H9 (cell line): ENCODE results near the gene GABRG2. TPM values are rescaled to one million over a fixed set of nuclear protein-coding genes. Genes with fewer than 3 reads are reported as not detected.

Source experiments
- DNase-seq: peaks from one replicate; pipeline ENCODE4 v3.0.0-alpha.2; 2017
- H2AFZ ChIP-seq: one replicate; pipeline ENCODE4 v1.6.1; 2013; ENCODE audit warnings: mild to moderate bottlenecking, low read length, control low read depth, moderate library complexity
- H2AK5ac ChIP-seq: 2 replicates; pipeline ENCODE4 v1.6.1; 2013; ENCODE audit warnings: low read length, control low read depth, mixed read lengths; ENCODE audit not compliant: insufficient read length
- H2BK120ac ChIP-seq: one replicate; pipeline ENCODE4 v1.6.1; 2013; ENCODE audit warnings: low read depth, mild to moderate bottlenecking, low read length, control low read depth, inconsistent platforms; ENCODE audit not compliant: poor library complexity, severe bottlenecking
- H2BK12ac ChIP-seq: 2 replicates; pipeline ENCODE4 v1.6.1; 2013; ENCODE audit warnings: low read length, control low read depth, mixed read lengths, low read depth; ENCODE audit not compliant: insufficient read length
- H2BK15ac ChIP-seq: 2 replicates; pipeline ENCODE4 v1.6.1; 2013; ENCODE audit warnings: low read depth, low read length, control low read depth
- H2BK20ac ChIP-seq: one replicate; pipeline ENCODE4 v1.6.1; 2013; ENCODE audit warnings: low read depth, mild to moderate bottlenecking, low read length, control low read depth, inconsistent platforms; ENCODE audit not compliant: poor library complexity, severe bottlenecking
- H2BK5ac ChIP-seq: 2 replicates; pipeline ENCODE4 v1.6.1; 2013; ENCODE audit warnings: low read length, control low read depth, mixed read lengths; ENCODE audit not compliant: insufficient read length
- H3K14ac ChIP-seq: 2 replicates; pipeline ENCODE4 v1.6.1; 2013; ENCODE audit warnings: low read length, control low read depth; ENCODE audit not compliant: insufficient read depth
- H3K18ac ChIP-seq: 2 replicates; pipeline ENCODE4 v1.6.1; 2013; ENCODE audit warnings: low read depth, mild to moderate bottlenecking, mixed read lengths, low read length, control low read depth; ENCODE audit not compliant: insufficient read length
- H3K23ac ChIP-seq: 2 replicates; pipeline ENCODE4 v1.6.1; 2013; ENCODE audit warnings: low read length, control low read depth, mixed read lengths, low read depth; ENCODE audit not compliant: insufficient read length
- H3K23me2 ChIP-seq: 2 replicates; pipeline ENCODE4 v1.6.1; 2013; ENCODE audit warnings: low read depth, mild to moderate bottlenecking, mixed read lengths, low read length, control low read depth; ENCODE audit not compliant: insufficient read length, poor library complexity, severe bottlenecking
- H3K27ac ChIP-seq: 2 replicates; pipeline ENCODE4 v1.5.1; 2013; ENCODE audit warnings: low read length, control low read depth, mixed read lengths, low read depth; ENCODE audit not compliant: insufficient read length
- H3K27me3 ChIP-seq: 2 replicates; pipeline ENCODE4 v1.6.1; 2013; ENCODE audit warnings: low read length, control low read depth, inconsistent platforms; ENCODE audit not compliant: insufficient read depth
- H3K4ac ChIP-seq: 2 replicates; pipeline ENCODE4 v1.6.1; 2013; ENCODE audit warnings: low read depth, mild to moderate bottlenecking, control low read depth, inconsistent platforms, low read length, moderate library complexity
- H3K4me1 ChIP-seq: 2 replicates; pipeline ENCODE4 v1.6.1; 2013; ENCODE audit warnings: low read length, control low read depth, inconsistent platforms; ENCODE audit not compliant: insufficient read depth
- H3K4me2 ChIP-seq: 2 replicates; pipeline ENCODE4 v1.6.1; 2013; ENCODE audit warnings: low read length, control low read depth, mixed read lengths; ENCODE audit not compliant: insufficient read length, insufficient read depth
- H3K56ac ChIP-seq: 2 replicates; pipeline ENCODE4 v1.6.1; 2013; ENCODE audit warnings: low read depth, mild to moderate bottlenecking, mixed read lengths, low read length, control low read depth; ENCODE audit not compliant: insufficient read length
- H3K79me1 ChIP-seq: 2 replicates; pipeline ENCODE4 v1.6.1; 2013; ENCODE audit warnings: low read depth, mild to moderate bottlenecking, moderate library complexity, low read length, control low read depth, inconsistent platforms; ENCODE audit not compliant: insufficient read depth, poor library complexity, severe bottlenecking
- H3K79me2 ChIP-seq: 2 replicates; pipeline ENCODE4 v1.6.1; 2013; ENCODE audit warnings: low read length, control low read depth, inconsistent platforms; ENCODE audit not compliant: insufficient read depth
- H3K9ac ChIP-seq: 2 replicates; pipeline ENCODE4 v1.6.1; 2013; ENCODE audit warnings: low read length, control low read depth, mixed read lengths; ENCODE audit not compliant: insufficient read length; ENCODE audit errors: extremely low read depth
- H3K9me3 ChIP-seq: one replicate; pipeline ENCODE4 v1.6.1; 2013; ENCODE audit warnings: low read depth, low read length, inconsistent platforms; ENCODE audit not compliant: control insufficient read depth
- H3T11ph ChIP-seq: one replicate; pipeline ENCODE4 v1.6.1; 2013; ENCODE audit warnings: mild to moderate bottlenecking, low read length, control low read depth, inconsistent platforms
- H4K20me1 ChIP-seq: one replicate; pipeline ENCODE4 v1.6.1; 2013; ENCODE audit not compliant: control insufficient read depth, insufficient read length, insufficient read depth
- H4K5ac ChIP-seq: 2 replicates; pipeline ENCODE4 v1.6.1; 2013; ENCODE audit warnings: low read depth, mild to moderate bottlenecking, mixed read lengths, low read length, control low read depth; ENCODE audit not compliant: insufficient read length
- H4K8ac ChIP-seq: replicated peaks from 2 replicates; pipeline ENCODE4 v1.6.1; 2013; ENCODE audit warnings: low read length, control low read depth, mixed read lengths, low read depth; ENCODE audit not compliant: insufficient read length
- H4K91ac ChIP-seq: 2 replicates; pipeline ENCODE4 v1.6.1; 2013; ENCODE audit warnings: low read depth, mild to moderate bottlenecking, moderate library complexity, mixed read lengths, low read length, control low read depth; ENCODE audit not compliant: insufficient read length
- H3K27ac Mint-ChIP-seq, 3 experiments: 2 replicates in 2 of 3; 3 replicates in 1 of 3; pipeline ENCODE4 v1.8.0; 2020 to 2021; ENCODE audit warnings: mixed read lengths in 3 of 3, mild to moderate bottlenecking in 1 of 3, moderate library complexity in 1 of 3
- H3K27me3 Mint-ChIP-seq: 2 replicates; pipeline ENCODE4 v1.8.0; 2021; ENCODE audit warnings: low read depth, mild to moderate bottlenecking, moderate library complexity, mixed read lengths
- H3K36me3 Mint-ChIP-seq, 3 experiments: 2 replicates in 2 of 3; 3 replicates in 1 of 3; pipeline ENCODE4 v1.8.0; 2020 to 2021; ENCODE audit warnings: low read depth in 3 of 3, mixed read lengths in 3 of 3; ENCODE audit not compliant: insufficient read depth in 1 of 3
- H3K4me1 Mint-ChIP-seq, 2 experiments: 2 replicates each; pipeline ENCODE4 v1.8.0; 2020; ENCODE audit warnings: mixed read lengths in 2 of 2
- H3K4me3 Mint-ChIP-seq, 2 experiments: 2 replicates in 1 of 2; 3 replicates in 1 of 2; pipeline ENCODE4 v1.8.0; 2020 to 2021; ENCODE audit warnings: mild to moderate bottlenecking in 2 of 2, mixed read lengths in 2 of 2, moderate library complexity in 1 of 2
- H3K9me3 Mint-ChIP-seq, 2 experiments: 2 replicates in 1 of 2; 3 replicates in 1 of 2; pipeline ENCODE4 v1.8.0; 2020; ENCODE audit warnings: mild to moderate bottlenecking in 2 of 2, mixed read lengths in 2 of 2, moderate library complexity in 1 of 2
- WGBS: extraction: QIAGEN DNeasy Blood & Tissue Kit; methylation state at CpG from one replicate; pipeline ENCODE4 v1.1.7; 2013; ENCODE audit warnings: missing lambda C conversion rate, low lambda C conversion rate, mixed read lengths; ENCODE audit not compliant: insufficient read length; ENCODE audit errors: extremely low coverage; 5-methylcytosine and 5-hydroxymethylcytosine counted together
- total RNA-seq: library from RNA; stranded (reverse); gene quantifications from 2 replicates; pipeline ENCODE4 v1.2.1, GENCODE V29; 2021
- TF ChIP-seq, protein P1 (sequence below): fragments of 200-600 bp; sonication (generic); conservative IDR thresholded peaks from 3 replicates; pipeline ENCODE4 v1.8.0; 2021; ENCODE audit warnings: antibody characterized with exemption, mild to moderate bottlenecking

Gene GABRG2
- total RNA-seq, 1 experiment from 2014 or later = 0.98 TPM

GRCh38 chr5:162047279-162047678 lies 20.3 kb upstream of the GABRG2 start:
- peak overlapping the region in 1 of 3 experiments; percentile 41; a peak in 1 of 7 replicates for H3K27ac Mint-ChIP-seq

More at GRCh38 chr5:162047279-162047678, 20.3 kb upstream of the GABRG2 start:
- H4K5ac ChIP-seq = no peak overlapping the region
- Mint-ChIP-seq H3K27me3 (no peaks in the 10 kb centered on the region), H3K36me3 (no peaks in the 10 kb centered on the region), H3K4me3 (no peak overlapping the region), H3K4me1 (peaks cover 7 to 10% of the 10 kb centered on the region in 2 experiments), H3K9me3 (no peaks in the 10 kb centered on the region)
- no peak overlapping the region for H3K56ac ChIP-seq
- H4K8ac ChIP-seq = no peak overlapping the region
- H2BK12ac ChIP-seq = no peak overlapping the region
- H3K79me2 ChIP-seq = no peaks in the 10 kb centered on the region
- H2BK5ac ChIP-seq = no peak overlapping the region
- no peaks in the 10 kb centered on the region for H3K23me2 ChIP-seq
- peak overlapping the region; percentile 40 for H2AFZ ChIP-seq
- no peak overlapping the region for H3K4me2 ChIP-seq
- no peak overlapping the region for H2AK5ac ChIP-seq
- H3K9ac ChIP-seq = no peak overlapping the region
- no peak overlapping the region for H3T11ph ChIP-seq
- no peak overlapping the region for H2BK20ac ChIP-seq
- H3K18ac ChIP-seq = no peak overlapping the region
- H3K23ac ChIP-seq = no peak overlapping the region
- no peak overlapping the region for H3K27ac ChIP-seq
- no peak overlapping the region for H4K91ac ChIP-seq
- H3K9me3 ChIP-seq = no peaks in the 10 kb centered on the region
- H3K4ac ChIP-seq = no peak overlapping the region
- no CpG with 5 or more reads among the region's 1 CpG for WGBS
- H3K79me1 ChIP-seq = no peaks in the 10 kb centered on the region
- no peak overlapping the region for H3K14ac ChIP-seq
- no peaks in the 10 kb centered on the region for H4K20me1 ChIP-seq
- no peak overlapping the region for H2BK15ac ChIP-seq
- TF ChIP-seq, protein P1, sequence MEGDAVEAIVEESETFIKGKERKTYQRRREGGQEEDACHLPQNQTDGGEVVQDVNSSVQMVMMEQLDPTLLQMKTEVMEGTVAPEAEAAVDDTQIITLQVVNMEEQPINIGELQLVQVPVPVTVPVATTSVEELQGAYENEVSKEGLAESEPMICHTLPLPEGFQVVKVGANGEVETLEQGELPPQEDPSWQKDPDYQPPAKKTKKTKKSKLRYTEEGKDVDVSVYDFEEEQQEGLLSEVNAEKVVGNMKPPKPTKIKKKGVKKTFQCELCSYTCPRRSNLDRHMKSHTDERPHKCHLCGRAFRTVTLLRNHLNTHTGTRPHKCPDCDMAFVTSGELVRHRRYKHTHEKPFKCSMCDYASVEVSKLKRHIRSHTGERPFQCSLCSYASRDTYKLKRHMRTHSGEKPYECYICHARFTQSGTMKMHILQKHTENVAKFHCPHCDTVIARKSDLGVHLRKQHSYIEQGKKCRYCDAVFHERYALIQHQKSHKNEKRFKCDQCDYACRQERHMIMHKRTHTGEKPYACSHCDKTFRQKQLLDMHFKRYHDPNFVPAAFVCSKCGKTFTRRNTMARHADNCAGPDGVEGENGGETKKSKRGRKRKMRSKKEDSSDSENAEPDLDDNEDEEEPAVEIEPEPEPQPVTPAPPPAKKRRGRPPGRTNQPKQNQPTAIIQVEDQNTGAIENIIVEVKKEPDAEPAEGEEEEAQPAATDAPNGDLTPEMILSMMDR = no peak
- no peak overlapping the region for H2BK120ac ChIP-seq
- no peaks in the 10 kb centered on the region for H3K4me1 ChIP-seq
- H3K27me3 ChIP-seq = no peaks in the 10 kb centered on the region
- DNase-seq = no peak
